Measurements from ENCODE around the gene CD40.

The CD40 gene

GRCh38 chr20:46122516-46123481, 4.7 kb downstream of the CD40 start:
- no peak for TF ChIP-seq REST (IDR thresholded peaks at IDR 0.05; ENCODE audit: insufficient read depth in 1 of 2, low read depth in 2 of 2, low read length in 2 of 2)
- TF ChIP-seq TAF1 (IDR thresholded peaks at IDR 0.05; ENCODE audit: borderline replicate concordance, insufficient read depth, low read length) = no peak
- TF ChIP-seq SIN3A (IDR thresholded peaks at IDR 0.05; ENCODE audit: borderline replicate concordance, insufficient read depth, low read length) = no peak
- no peak for TF ChIP-seq FOXP2 (optimal IDR thresholded peaks at IDR 0.05; ENCODE audit: borderline replicate concordance, extremely low read depth, extremely low read length, insufficient read depth)
- no peak for TF ChIP-seq POLR2AphosphoS5 (IDR thresholded peaks at IDR 0.05; ENCODE audit: low read depth, low read length)

- TF ChIP-seq POLR2AphosphoS5 (IDR thresholded peaks at IDR 0.05; ENCODE audit: low read depth, low read length) = no peak
- TF ChIP-seq TAF1 (IDR thresholded peaks at IDR 0.05; ENCODE audit: borderline replicate concordance, insufficient read depth, low read length) = no peak
- no peak for TF ChIP-seq REST (IDR thresholded peaks at IDR 0.05; ENCODE audit: insufficient read depth in 1 of 2, low read depth in 2 of 2, low read length in 2 of 2)
- TF ChIP-seq FOXP2 (optimal IDR thresholded peaks at IDR 0.05; ENCODE audit: borderline replicate concordance, extremely low read depth, extremely low read length, insufficient read depth) = no peak
- TF ChIP-seq SIN3A (IDR thresholded peaks at IDR 0.05; ENCODE audit: borderline replicate concordance, insufficient read depth, low read length) = no peak
Observed at GRCh38 chr20:46123482-46124245, 5.5 kb downstream of the CD40 start.

GRCh38 chr20:46126440-46127056, 8.4 kb downstream of the CD40 start:
- TF ChIP-seq SIN3A (IDR thresholded peaks at IDR 0.05; ENCODE audit: borderline replicate concordance, insufficient read depth, low read length) (no peak), REST (IDR thresholded peaks at IDR 0.05; ENCODE audit: insufficient read depth in 1 of 2, low read depth in 2 of 2, low read length in 2 of 2) (no peak), TAF1 (IDR thresholded peaks at IDR 0.05; ENCODE audit: borderline replicate concordance, insufficient read depth, low read length) (no peak), FOXP2 (optimal IDR thresholded peaks at IDR 0.05; ENCODE audit: borderline replicate concordance, extremely low read depth, extremely low read length, insufficient read depth) (no peak), POLR2AphosphoS5 (IDR thresholded peaks at IDR 0.05; ENCODE audit: low read depth, low read length) (no peak)

- TF ChIP-seq SIN3A (IDR thresholded peaks at IDR 0.05; ENCODE audit: borderline replicate concordance, insufficient read depth, low read length) = no peak
- no peak for TF ChIP-seq FOXP2 (optimal IDR thresholded peaks at IDR 0.05; ENCODE audit: borderline replicate concordance, extremely low read depth, extremely low read length, insufficient read depth)
- TF ChIP-seq TAF1 (IDR thresholded peaks at IDR 0.05; ENCODE audit: borderline replicate concordance, insufficient read depth, low read length) = no peak
- no peak for TF ChIP-seq POLR2AphosphoS5 (IDR thresholded peaks at IDR 0.05; ENCODE audit: low read depth, low read length)
- TF ChIP-seq REST (IDR thresholded peaks at IDR 0.05; ENCODE audit: insufficient read depth in 1 of 2, low read depth in 2 of 2, low read length in 2 of 2) = no peak
Observed at GRCh38 chr20:46127396-46128010, 9.4 kb downstream of the CD40 start.
